Hepatocyte (in vitro differentiated cells): ENCODE measurements around the gene NINJ1. TPM values are rescaled to one million over a fixed set of nuclear protein-coding genes. Genes with fewer than 3 reads are reported as not detected.
A peak's percentile ranks its signal among the peaks of the same experiment; 100 is the strongest.

Experiments used
- DNase-seq: peaks from one replicate; pipeline ENCODE4 v3.0.0-alpha.2; 2016; ENCODE audit warnings: low spot score
- H2AFZ ChIP-seq: fragments of 200-600 bp; sonication (generic); 2 replicates; pipeline ENCODE4 v1.6.0; 2016; ENCODE audit warnings: antibody characterized with exemption, mild to moderate bottlenecking
- H3K27ac ChIP-seq: fragments of 200-600 bp; sonication (generic); 2 replicates; pipeline ENCODE4 v1.5.1; 2016; ENCODE audit warnings: mild to moderate bottlenecking
- H3K27me3 ChIP-seq: fragments of 200-600 bp; sonication (generic); 2 replicates; pipeline ENCODE4 v1.6.1; 2016
- H3K36me3 ChIP-seq: fragments of 200-600 bp; sonication (generic); replicated peaks from 2 replicates; pipeline ENCODE4 v1.5.1; 2016; ENCODE audit warnings: low read depth; ENCODE audit not compliant: insufficient read depth
- H3K4me1 ChIP-seq: fragments of 200-600 bp; sonication (generic); 2 replicates; pipeline ENCODE4 v1.5.1; 2016; ENCODE audit warnings: mild to moderate bottlenecking, moderate library complexity; ENCODE audit not compliant: insufficient read depth
- H3K4me2 ChIP-seq: fragments of 200-600 bp; sonication (generic); 2 replicates; pipeline ENCODE4 v1.6.0; 2016
- H3K4me3 ChIP-seq: fragments of 200-600 bp; sonication (generic); 2 replicates; pipeline ENCODE4 v1.5.1; 2016; ENCODE audit warnings: mild to moderate bottlenecking
- H3K79me2 ChIP-seq: fragments of 200-600 bp; sonication (generic); 2 replicates; pipeline ENCODE4 v1.6.0; 2017; ENCODE audit warnings: mild to moderate bottlenecking
- H3K9me2 ChIP-seq: fragments of 200-600 bp; sonication (generic); replicated peaks from 2 replicates; pipeline ENCODE4 v1.6.0; 2017; ENCODE audit warnings: mild to moderate bottlenecking; ENCODE audit not compliant: insufficient read depth
- H3K9me3 ChIP-seq: fragments of 200-600 bp; sonication (generic); 2 replicates; pipeline ENCODE4 v1.5.1; 2016; ENCODE audit warnings: low read depth, mild to moderate bottlenecking
- H4K20me1 ChIP-seq: fragments of 200-600 bp; sonication (generic); 2 replicates; pipeline ENCODE4 v1.6.0; 2016; ENCODE audit warnings: mild to moderate bottlenecking; ENCODE audit not compliant: insufficient read depth, poor library complexity, severe bottlenecking
- EZH2 ChIP-seq: fragments of 200-600 bp; sonication (generic); IDR thresholded peaks from 2 replicates; pipeline ENCODE4 v1.6.1; 2016; ENCODE audit warnings: antibody characterized with exemption, mild to moderate bottlenecking, borderline replicate concordance
- EZH2phosphoT487 ChIP-seq: fragments of 200-600 bp; sonication (generic); IDR thresholded peaks from one replicate; pipeline ENCODE4 v1.6.1; 2018; ENCODE audit warnings: antibody characterized with exemption, mild to moderate bottlenecking, low read depth, moderate library complexity; ENCODE audit not compliant: unreplicated experiment, severe bottlenecking
- WGBS: methylation state at CpG from one replicate; pipeline ENCODE4 v1.1.6; 2016; ENCODE audit warnings: low lambda C conversion rate; ENCODE audit errors: missing lambda C conversion rate; 5-methylcytosine and 5-hydroxymethylcytosine counted together
- polyA plus RNA-seq: library from polyadenylated mRNA; unstranded; fragments of >200 nt; fragmentation: Nextera tagmentation; extraction: Ambion mirVana; gene quantifications from 2 replicates; pipeline ENCODE4 v1.2.1, GENCODE V29; 2016
- total RNA-seq: library from RNA; depleted of rRNA; stranded (reverse); fragments of >200 nt; gene quantifications from 2 replicates; pipeline ENCODE4 v1.2.3, GENCODE V29; 2014
- TF ChIP-seq, protein P1 (sequence below): fragments of 200-600 bp; sonication (generic); IDR thresholded peaks from 2 replicates; pipeline ENCODE4 v1.5.1; 2016; ENCODE audit warnings: antibody characterized with exemption, mild to moderate bottlenecking; ENCODE audit not compliant: poor library complexity

NINJ1 gene
- total and polyA plus RNA-seq, 2 experiments from 2014 or later = 55.4 to 135 TPM

DNA sequence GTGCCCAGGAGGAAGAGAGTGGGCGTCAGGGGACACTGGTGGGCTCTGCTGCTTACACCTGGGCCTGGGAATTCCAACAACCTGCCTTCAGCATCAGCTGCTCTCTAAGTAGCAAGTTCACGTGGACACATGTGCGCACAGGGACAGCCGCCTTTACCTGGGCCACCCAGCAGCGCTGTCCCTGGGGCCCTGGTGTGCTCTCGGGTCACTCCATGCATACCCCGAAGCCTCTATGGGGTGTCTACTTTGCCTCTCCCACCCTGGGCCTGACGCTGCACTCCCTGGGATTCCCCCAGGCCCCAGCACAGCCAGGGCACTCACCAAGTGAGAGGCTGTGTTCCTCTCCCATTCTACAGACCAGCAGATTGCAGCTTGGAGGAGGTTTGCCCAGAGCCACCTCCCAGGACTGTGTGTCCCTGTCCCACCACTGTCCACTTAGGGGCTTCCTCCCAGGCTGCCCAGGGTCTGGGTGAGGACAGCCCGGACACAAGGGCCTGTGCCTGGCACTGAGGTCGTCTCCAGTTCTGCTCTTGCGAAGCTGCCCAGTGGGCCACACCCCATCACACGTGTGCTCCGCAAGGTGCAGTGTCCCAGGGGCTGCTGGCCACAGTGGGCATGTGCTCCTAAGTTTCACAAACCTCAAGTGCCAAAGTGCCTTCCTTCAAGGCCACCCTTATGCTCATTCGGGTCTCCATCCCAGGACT is 5.9 kb downstream of the NINJ1 start:
- peak overlapping the region; percentile 47 for H3K27ac ChIP-seq

DNA sequence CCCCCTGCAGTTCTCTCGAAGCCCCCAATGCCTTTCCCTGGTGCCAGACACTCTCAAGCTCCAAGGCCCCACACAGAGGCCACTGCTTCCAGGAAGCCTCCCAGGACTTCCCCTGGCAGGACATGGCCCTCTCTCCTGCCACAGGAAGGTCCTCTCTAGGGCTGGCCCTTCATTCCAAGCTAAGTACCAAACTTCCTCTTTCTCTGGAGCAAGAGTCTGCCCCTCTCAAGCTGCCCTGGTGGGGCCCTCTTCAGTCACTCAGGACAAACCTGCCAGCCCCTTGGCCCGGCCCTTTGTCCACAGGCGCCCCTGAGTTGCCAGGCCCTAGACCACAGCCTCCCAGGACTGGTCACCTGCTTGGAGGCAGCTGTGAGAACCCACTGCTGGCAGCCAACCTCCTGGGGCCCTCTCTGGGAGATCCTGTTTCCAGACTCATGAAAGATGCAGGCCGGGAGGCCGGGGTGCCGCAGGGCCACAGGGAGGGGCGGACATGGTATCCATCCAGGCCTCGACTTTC is 6.6 kb downstream of the NINJ1 start:
- Histone ChIP-seq H3K27ac (peak overlapping the region; percentile 47), H3K27me3 (no peaks in the 10 kb centered on the region), H3K79me2 (peaks cover 50% of the 10 kb centered on the region), H4K20me1 (peaks cover 10% of the 10 kb centered on the region), H3K4me3 (no peak overlapping the region), H2AFZ (no peak overlapping the region), H3K36me3 (no peaks in the 10 kb centered on the region), H3K9me3 (no peaks in the 10 kb centered on the region), H3K4me1 (peaks cover 28% of the 10 kb centered on the region), H3K4me2 (peak overlapping the region; percentile 48), H3K9me2 (no peaks in the 10 kb centered on the region)
- WGBS = 54% methylated on average over 8 of the region's 8 CpGs
- TF ChIP-seq EZH2phosphoT487 (no peak), EZH2 (no peak)
- TF ChIP-seq, protein P1, sequence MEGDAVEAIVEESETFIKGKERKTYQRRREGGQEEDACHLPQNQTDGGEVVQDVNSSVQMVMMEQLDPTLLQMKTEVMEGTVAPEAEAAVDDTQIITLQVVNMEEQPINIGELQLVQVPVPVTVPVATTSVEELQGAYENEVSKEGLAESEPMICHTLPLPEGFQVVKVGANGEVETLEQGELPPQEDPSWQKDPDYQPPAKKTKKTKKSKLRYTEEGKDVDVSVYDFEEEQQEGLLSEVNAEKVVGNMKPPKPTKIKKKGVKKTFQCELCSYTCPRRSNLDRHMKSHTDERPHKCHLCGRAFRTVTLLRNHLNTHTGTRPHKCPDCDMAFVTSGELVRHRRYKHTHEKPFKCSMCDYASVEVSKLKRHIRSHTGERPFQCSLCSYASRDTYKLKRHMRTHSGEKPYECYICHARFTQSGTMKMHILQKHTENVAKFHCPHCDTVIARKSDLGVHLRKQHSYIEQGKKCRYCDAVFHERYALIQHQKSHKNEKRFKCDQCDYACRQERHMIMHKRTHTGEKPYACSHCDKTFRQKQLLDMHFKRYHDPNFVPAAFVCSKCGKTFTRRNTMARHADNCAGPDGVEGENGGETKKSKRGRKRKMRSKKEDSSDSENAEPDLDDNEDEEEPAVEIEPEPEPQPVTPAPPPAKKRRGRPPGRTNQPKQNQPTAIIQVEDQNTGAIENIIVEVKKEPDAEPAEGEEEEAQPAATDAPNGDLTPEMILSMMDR = no peak
- peak; percentile 33 for DNase-seq

More for the DNA sequence above, 5.9 kb downstream of the NINJ1 start:
- TF ChIP-seq EZH2 (no peak), EZH2phosphoT487 (no peak)
- TF ChIP-seq, protein P1 = no peak
- no peak overlapping the region for H2AFZ ChIP-seq
- peak; percentile 4 for DNase-seq
- H3K4me3 ChIP-seq = no peak overlapping the region
- 93% methylated on average over 14 of the region's 14 CpGs for WGBS
- no peaks in the 10 kb centered on the region for H3K27me3 ChIP-seq
- no peaks in the 10 kb centered on the region for H3K9me3 ChIP-seq
- no peaks in the 10 kb centered on the region for H3K36me3 ChIP-seq
- H3K4me2 ChIP-seq = no peak overlapping the region
- peaks cover 35% of the 10 kb centered on the region for H3K4me1 ChIP-seq
- no peaks in the 10 kb centered on the region for H3K9me2 ChIP-seq
- peaks cover 56% of the 10 kb centered on the region for H3K79me2 ChIP-seq
- H4K20me1 ChIP-seq = peaks cover 10% of the 10 kb centered on the region

- TF ChIP-seq EZH2phosphoT487 (no peak), EZH2 (no peak)
- TF ChIP-seq, protein P1 = no peak
- no peaks in the 10 kb centered on the region for H3K9me2 ChIP-seq
- H4K20me1 ChIP-seq = peaks cover 10% of the 10 kb centered on the region
- WGBS = 44% methylated on average over 18 of the region's 18 CpGs
- peak overlapping the region; percentile 48 for H3K4me2 ChIP-seq
- H2AFZ ChIP-seq = no peak overlapping the region
- DNase-seq = peak; percentile 72
- H3K4me3 ChIP-seq = no peak overlapping the region
- H3K27me3 ChIP-seq = no peaks in the 10 kb centered on the region
- no peaks in the 10 kb centered on the region for H3K36me3 ChIP-seq
- peaks cover 23% of the 10 kb centered on the region for H3K4me1 ChIP-seq
- no peaks in the 10 kb centered on the region for H3K9me3 ChIP-seq
- peaks cover 44% of the 10 kb centered on the region for H3K79me2 ChIP-seq
- H3K27ac ChIP-seq = peak overlapping the region; percentile 57
These were observed 7.2 kb downstream of the NINJ1 start for GRCh38 chr9:93126825-93127368.
